HL-60 (cell line): ENCODE measurements around the gene FAM170B.

Source experiments
- POLR2AphosphoS5 ChIP-seq: IDR thresholded peaks from 2 replicates; pipeline ENCODE4 v1.6.1; 2012; ENCODE audit warnings: low read depth
- TF ChIP-seq, protein P1 (sequence below): IDR thresholded peaks from one replicate; pipeline ENCODE4 v1.5.1; 2011; ENCODE audit warnings: low read length, control low read depth, inconsistent platforms; ENCODE audit not compliant: insufficient read depth

DNA sequence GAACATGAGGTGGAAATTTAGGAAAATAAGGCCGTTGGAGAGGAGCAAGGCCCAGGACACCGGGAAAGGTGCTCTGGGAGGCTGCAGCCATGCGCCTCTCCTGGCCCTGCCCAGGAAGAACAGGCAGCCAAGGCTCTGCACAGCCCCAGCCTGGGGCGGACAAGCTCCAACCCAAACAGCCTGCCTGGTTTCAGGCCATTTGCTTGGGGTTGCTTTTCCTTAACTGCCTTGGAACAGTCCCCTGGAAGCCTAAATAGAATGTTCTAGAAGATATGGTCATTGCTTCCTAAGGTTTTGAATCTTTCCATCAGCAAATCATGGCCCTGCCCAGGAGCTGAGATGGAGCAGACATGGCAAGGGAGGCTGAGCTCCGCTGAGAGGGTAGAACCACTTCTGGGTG lies 29.5 kb downstream of the FAM170B start:
- TF ChIP-seq, protein P1, sequence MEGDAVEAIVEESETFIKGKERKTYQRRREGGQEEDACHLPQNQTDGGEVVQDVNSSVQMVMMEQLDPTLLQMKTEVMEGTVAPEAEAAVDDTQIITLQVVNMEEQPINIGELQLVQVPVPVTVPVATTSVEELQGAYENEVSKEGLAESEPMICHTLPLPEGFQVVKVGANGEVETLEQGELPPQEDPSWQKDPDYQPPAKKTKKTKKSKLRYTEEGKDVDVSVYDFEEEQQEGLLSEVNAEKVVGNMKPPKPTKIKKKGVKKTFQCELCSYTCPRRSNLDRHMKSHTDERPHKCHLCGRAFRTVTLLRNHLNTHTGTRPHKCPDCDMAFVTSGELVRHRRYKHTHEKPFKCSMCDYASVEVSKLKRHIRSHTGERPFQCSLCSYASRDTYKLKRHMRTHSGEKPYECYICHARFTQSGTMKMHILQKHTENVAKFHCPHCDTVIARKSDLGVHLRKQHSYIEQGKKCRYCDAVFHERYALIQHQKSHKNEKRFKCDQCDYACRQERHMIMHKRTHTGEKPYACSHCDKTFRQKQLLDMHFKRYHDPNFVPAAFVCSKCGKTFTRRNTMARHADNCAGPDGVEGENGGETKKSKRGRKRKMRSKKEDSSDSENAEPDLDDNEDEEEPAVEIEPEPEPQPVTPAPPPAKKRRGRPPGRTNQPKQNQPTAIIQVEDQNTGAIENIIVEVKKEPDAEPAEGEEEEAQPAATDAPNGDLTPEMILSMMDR, result no peak
- no peak for TF ChIP-seq POLR2AphosphoS5
